Mesenchymal stem cell (in vitro differentiated cells and primary cell): ENCODE measurements around the gene FXYD1.

Experiments
- DNase-seq: peaks from one replicate; pipeline ENCODE4 v3.0.0-alpha.2; 2013
- H2AFZ ChIP-seq: one replicate; pipeline ENCODE4 v1.6.1; 2013; ENCODE audit warnings: low read depth, mild to moderate bottlenecking, control low read depth, inconsistent platforms, low read length, moderate library complexity
- H2AK5ac ChIP-seq: 2 replicates; pipeline ENCODE4 v1.6.1; 2013; ENCODE audit warnings: low read length, moderate library complexity, mild to moderate bottlenecking, inconsistent platforms; ENCODE audit not compliant: severe bottlenecking
- H2BK120ac ChIP-seq: one replicate; pipeline ENCODE4 v1.6.1; 2013; ENCODE audit warnings: low read depth, mild to moderate bottlenecking, inconsistent platforms, low read length, moderate library complexity
- H2BK12ac ChIP-seq, 2 experiments: one replicate each; pipeline ENCODE4 v1.6.1; 2013; ENCODE audit warnings: inconsistent platforms in 2 of 2, low read length in 2 of 2, mild to moderate bottlenecking in 2 of 2, moderate library complexity in 2 of 2, control low read depth in 1 of 2
- H2BK15ac ChIP-seq: one replicate; pipeline ENCODE4 v1.6.1; 2013; ENCODE audit warnings: mild to moderate bottlenecking, low read depth, inconsistent platforms; ENCODE audit not compliant: poor library complexity, severe bottlenecking
- H2BK5ac ChIP-seq: 2 replicates; pipeline ENCODE4 v1.6.1; 2013; ENCODE audit warnings: low read depth, mild to moderate bottlenecking, low read length, control low read depth, inconsistent platforms; ENCODE audit not compliant: poor library complexity, severe bottlenecking
- H3K14ac ChIP-seq, 2 experiments: one replicate each; pipeline ENCODE4 v1.6.1; 2013; ENCODE audit warnings: inconsistent platforms in 2 of 2, low read length in 2 of 2, control low read depth in 1 of 2, mild to moderate bottlenecking in 1 of 2, moderate library complexity in 1 of 2
- H3K18ac ChIP-seq, 2 experiments: one replicate each; pipeline ENCODE4 v1.6.1; 2013; ENCODE audit warnings: inconsistent platforms in 2 of 2, low read length in 2 of 2, control low read depth in 1 of 2, low read depth in 1 of 2, mild to moderate bottlenecking in 1 of 2
- H3K23ac ChIP-seq, 2 experiments: one replicate each; pipeline ENCODE4 v1.6.1; 2013; ENCODE audit warnings: inconsistent platforms in 2 of 2, low read length in 2 of 2, mild to moderate bottlenecking in 2 of 2, moderate library complexity in 2 of 2, control low read depth in 1 of 2
- H3K27ac ChIP-seq: 2 replicates; pipeline ENCODE4 v1.5.1; 2013; ENCODE audit warnings: mild to moderate bottlenecking, moderate library complexity, low read length, control low read depth, inconsistent platforms; ENCODE audit not compliant: poor library complexity, severe bottlenecking
- H3K27me3 ChIP-seq, 2 experiments: 2 replicates each; pipeline versions ENCODE4 v1.6.1 to v1.7.0; 2013; ENCODE audit warnings: low read length in 2 of 2, mild to moderate bottlenecking in 2 of 2, moderate library complexity in 2 of 2, control low read depth in 1 of 2, inconsistent platforms in 1 of 2; ENCODE audit not compliant: control insufficient read depth in 1 of 2, insufficient read depth in 1 of 2
- H3K36me3 ChIP-seq, 2 experiments: 2 replicates each; pipeline versions ENCODE4 v1.6.1 to v1.7.0; 2013; ENCODE audit warnings: low read length in 2 of 2, control low read depth in 1 of 2, inconsistent platforms in 1 of 2, low read depth in 1 of 2, mild to moderate bottlenecking in 1 of 2; ENCODE audit not compliant: insufficient read depth in 2 of 2, control insufficient read depth in 1 of 2
- H3K4ac ChIP-seq, 2 experiments: one replicate each; pipeline ENCODE4 v1.6.1; 2013; ENCODE audit warnings: inconsistent platforms in 2 of 2, low read length in 2 of 2, mild to moderate bottlenecking in 2 of 2, moderate library complexity in 2 of 2, control low read depth in 1 of 2, low read depth in 1 of 2
- H3K4me1 ChIP-seq: 2 replicates; pipeline ENCODE4 v1.6.1; 2013; ENCODE audit warnings: low read depth, low read length, control low read depth; ENCODE audit not compliant: control insufficient read depth, insufficient read depth
- H3K4me2 ChIP-seq: 2 replicates; pipeline ENCODE4 v1.6.1; 2013; ENCODE audit warnings: low read length, mild to moderate bottlenecking, inconsistent platforms; ENCODE audit not compliant: poor library complexity, severe bottlenecking
- H3K4me3 ChIP-seq, 2 experiments: 2 replicates each; pipeline versions ENCODE4 v1.5.1 to v1.7.0; 2013; ENCODE audit warnings: low read length in 2 of 2, mild to moderate bottlenecking in 2 of 2, control low read depth in 1 of 2, low read depth in 1 of 2; ENCODE audit not compliant: insufficient read depth in 1 of 2
- H3K79me1 ChIP-seq: replicated peaks from 2 replicates; pipeline ENCODE4 v1.6.1; 2013; ENCODE audit warnings: mild to moderate bottlenecking, control low read depth, low read length, inconsistent platforms; ENCODE audit not compliant: poor library complexity, severe bottlenecking
- H3K9ac ChIP-seq: 2 replicates; pipeline ENCODE4 v1.7.0; 2013; ENCODE audit warnings: mild to moderate bottlenecking, low read length, moderate library complexity
- H3K9me3 ChIP-seq: 2 replicates; pipeline ENCODE4 v1.7.0; 2013; ENCODE audit warnings: mild to moderate bottlenecking, low read length; ENCODE audit not compliant: control insufficient read depth
- H4K8ac ChIP-seq: one replicate; pipeline ENCODE4 v1.6.1; 2013; ENCODE audit warnings: inconsistent platforms, mild to moderate bottlenecking, low read length, moderate library complexity
- H4K91ac ChIP-seq: one replicate; pipeline ENCODE4 v1.6.1; 2013; ENCODE audit warnings: mild to moderate bottlenecking, low read length, inconsistent platforms
- WGBS: methylation state at CpG from one replicate; pipeline ENCODE4 v1.1.7; 2013; ENCODE audit warnings: mixed read lengths; 5-methylcytosine and 5-hydroxymethylcytosine counted together

Gene FXYD1

DNA sequence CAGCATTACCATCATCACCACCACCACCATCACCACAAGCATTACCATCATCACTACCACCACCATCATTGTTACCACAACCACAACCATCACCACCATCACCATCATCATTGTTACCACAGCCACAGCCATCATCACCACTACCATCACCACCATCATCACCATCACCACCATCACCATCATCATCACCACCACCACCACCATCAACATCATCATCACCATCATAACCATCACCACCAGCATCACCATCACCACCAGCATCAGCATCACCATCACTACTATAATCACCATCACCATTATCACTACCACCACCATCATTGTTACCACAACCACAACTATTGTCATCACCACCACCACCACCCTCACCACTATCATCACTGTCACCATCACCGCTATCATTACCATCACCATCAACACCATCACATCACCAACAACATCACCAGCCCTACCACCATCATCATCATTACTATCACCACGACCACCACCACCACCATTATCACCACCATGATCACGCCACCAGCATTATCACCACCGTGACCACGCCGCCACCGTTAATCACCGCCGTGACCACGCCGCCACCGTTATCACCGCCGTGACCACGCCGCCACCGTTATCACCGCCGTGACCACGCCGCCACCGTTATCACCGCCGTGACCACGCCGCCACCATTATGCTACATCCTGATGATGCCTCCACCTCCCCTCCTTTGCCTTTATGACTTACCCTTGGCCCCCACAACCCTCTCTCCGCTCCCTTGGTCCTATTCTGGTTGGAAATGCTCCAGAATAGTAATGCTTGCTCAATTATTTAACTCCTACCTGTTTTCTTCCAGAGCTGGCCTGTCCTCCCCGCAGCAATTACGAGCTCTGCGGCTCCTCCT is 33.0 kb upstream of the FXYD1 start:
- no peak overlapping the region for H3K27ac ChIP-seq
- no peak overlapping the region for H3K14ac ChIP-seq
- H3K4me1 ChIP-seq: peaks cover under 1% of the 10 kb centered on the region
- H3K4ac ChIP-seq: no peak overlapping the region
- no peak overlapping the region for H2BK120ac ChIP-seq
- no peak for DNase-seq
- H3K27me3 ChIP-seq: peaks cover 1 to 3% of the 10 kb centered on the region in 2 experiments
- no peak overlapping the region for H2AK5ac ChIP-seq
- no peaks in the 10 kb centered on the region for H3K79me1 ChIP-seq
- H4K8ac ChIP-seq: no peak overlapping the region
- H3K9me3 ChIP-seq: no peaks in the 10 kb centered on the region
- H3K9ac ChIP-seq: no peak overlapping the region
- H2BK15ac ChIP-seq: no peak overlapping the region
- no peak overlapping the region for H4K91ac ChIP-seq
- H2AFZ ChIP-seq: no peak overlapping the region
- no peak overlapping the region for H2BK12ac ChIP-seq
- H3K4me2 ChIP-seq: no peak overlapping the region
- peak overlapping the region in 1 of 2 experiments; percentile 48 for H3K18ac ChIP-seq
- no peaks in the 10 kb centered on the region for H3K36me3 ChIP-seq
- no peak overlapping the region for H3K23ac ChIP-seq
- H3K4me3 ChIP-seq: no peak overlapping the region
- 82% methylated on average over 30 of the region's 30 CpGs for WGBS
- no peak overlapping the region for H2BK5ac ChIP-seq

DNA sequence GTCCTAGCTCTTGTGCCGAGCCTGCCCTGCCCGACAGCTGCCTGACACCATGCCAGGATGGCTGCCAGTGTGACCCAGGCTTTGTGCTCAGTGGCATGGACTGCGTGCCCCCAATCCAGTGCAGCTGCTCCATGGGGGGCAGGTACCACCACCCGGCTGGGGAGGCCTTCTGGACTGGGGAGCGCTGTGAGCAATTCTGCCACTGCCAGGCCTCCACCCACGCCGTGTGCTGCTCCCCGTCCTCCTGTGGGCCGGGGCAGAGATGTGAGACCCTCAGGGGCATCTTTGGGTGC is 32.4 kb upstream of the FXYD1 start:
- Histone ChIP-seq H3K23ac (no peak overlapping the region), H3K27me3 (peaks cover 0 to under 1% of the 10 kb centered on the region in 2 experiments), H2BK12ac (no peak overlapping the region), H2BK5ac (no peak overlapping the region), H4K91ac (no peak overlapping the region), H3K36me3 (no peaks in the 10 kb centered on the region), H2BK15ac (no peak overlapping the region), H2AK5ac (no peak overlapping the region), H3K18ac (peak overlapping the region in 1 of 2 experiments; percentile 48), H3K4me1 (no peaks in the 10 kb centered on the region), H3K79me1 (no peaks in the 10 kb centered on the region), H3K4me2 (no peak overlapping the region), H2AFZ (no peak overlapping the region), H4K8ac (no peak overlapping the region), H3K27ac (no peak overlapping the region), H3K14ac (no peak overlapping the region), H3K9me3 (no peaks in the 10 kb centered on the region), H3K4me3 (no peak overlapping the region), H2BK120ac (no peak overlapping the region), H3K4ac (no peak overlapping the region), H3K9ac (no peak overlapping the region)
- no peak for DNase-seq
- WGBS: 96% methylated on average over 9 of the region's 9 CpGs

DNA sequence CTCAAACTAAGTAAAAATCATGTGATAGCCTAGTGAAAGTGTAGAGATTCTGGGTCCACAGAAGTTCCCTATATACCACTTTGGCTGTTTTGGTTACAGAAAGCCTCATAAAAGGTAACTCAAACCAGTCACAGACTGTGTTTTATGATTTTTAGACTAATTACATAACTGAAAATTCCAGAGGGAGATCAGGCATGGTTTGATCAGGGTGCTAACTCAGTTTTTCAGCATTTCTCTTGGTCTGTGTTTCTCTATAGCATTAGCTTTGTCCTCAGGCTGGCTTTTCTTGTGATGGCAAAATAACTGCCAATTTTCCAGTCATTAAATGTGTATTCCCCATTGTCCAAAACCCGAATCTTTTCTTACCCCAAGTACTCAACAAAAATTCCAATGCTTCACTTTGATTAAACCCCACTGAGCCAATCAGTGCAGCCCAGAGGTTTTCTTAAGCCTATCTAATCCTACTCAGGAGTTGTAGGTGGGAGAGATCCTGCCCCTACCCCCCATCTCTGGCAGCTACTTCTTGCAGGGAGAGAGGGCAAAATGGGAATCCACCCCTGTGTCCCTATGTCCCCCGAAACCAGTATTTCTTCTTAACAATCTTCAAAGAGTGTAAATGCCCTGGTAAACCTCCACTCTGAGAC is 31.6 kb upstream of the FXYD1 start:
- Histone ChIP-seq H2BK5ac (no peak overlapping the region), H3K27ac (no peak overlapping the region), H3K79me1 (no peaks in the 10 kb centered on the region), H3K4me3 (no peak overlapping the region), H3K9ac (peak overlapping the region; percentile 51), H3K4me1 (no peaks in the 10 kb centered on the region), H3K18ac (no peak overlapping the region), H2BK120ac (no peak overlapping the region), H4K8ac (no peak overlapping the region), H3K23ac (no peak overlapping the region), H2AFZ (no peak overlapping the region), H2BK12ac (no peak overlapping the region), H3K4ac (no peak overlapping the region), H4K91ac (no peak overlapping the region), H3K9me3 (no peaks in the 10 kb centered on the region), H3K27me3 (no peaks in the 10 kb centered on the region), H2AK5ac (no peak overlapping the region), H3K36me3 (no peaks in the 10 kb centered on the region), H3K4me2 (no peak overlapping the region), H3K14ac (no peak overlapping the region), H2BK15ac (no peak overlapping the region)
- DNase-seq: no peak
- 100% methylated on average over 1 of the region's 2 CpGs for WGBS

DNA sequence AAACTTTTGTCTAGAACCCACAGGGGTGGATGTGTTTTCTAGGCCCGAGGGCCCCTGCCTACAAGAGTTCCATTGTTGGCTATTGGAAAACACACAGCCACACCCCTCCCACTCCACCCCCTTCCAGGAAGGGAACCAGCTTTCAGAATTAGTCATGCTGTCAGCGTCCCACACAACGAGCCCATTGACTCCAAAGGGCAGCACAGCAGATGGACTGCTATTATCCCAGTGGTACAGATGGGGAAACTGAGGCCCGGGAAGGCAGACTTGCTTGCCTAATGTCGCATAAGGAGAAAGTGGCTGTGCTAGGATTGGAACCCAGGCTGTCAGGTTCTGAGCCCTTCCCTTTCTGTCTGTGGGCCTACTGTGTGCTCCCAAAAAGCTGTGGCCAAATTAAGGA is 31.1 kb upstream of the FXYD1 start:
- Histone ChIP-seq H3K23ac (no peak overlapping the region), H2BK12ac (no peak overlapping the region), H3K4me2 (no peak overlapping the region), H3K4me1 (no peaks in the 10 kb centered on the region), H2AFZ (no peak overlapping the region), H3K4ac (no peak overlapping the region), H3K9ac (peak overlapping the region; percentile 51), H3K4me3 (no peak overlapping the region), H4K8ac (no peak overlapping the region), H3K36me3 (no peaks in the 10 kb centered on the region), H2BK120ac (no peak overlapping the region), H2AK5ac (no peak overlapping the region), H2BK15ac (no peak overlapping the region), H3K9me3 (no peaks in the 10 kb centered on the region), H2BK5ac (no peak overlapping the region), H3K18ac (no peak overlapping the region), H3K79me1 (no peaks in the 10 kb centered on the region), H3K27me3 (no peaks in the 10 kb centered on the region), H4K91ac (no peak overlapping the region), H3K14ac (no peak overlapping the region), H3K27ac (no peak overlapping the region)
- DNase-seq: no peak
- 49% methylated on average over 5 of the region's 5 CpGs for WGBS
